ENCODE measurements around the gene CEP295NL.

Gene CEP295NL

DNA sequence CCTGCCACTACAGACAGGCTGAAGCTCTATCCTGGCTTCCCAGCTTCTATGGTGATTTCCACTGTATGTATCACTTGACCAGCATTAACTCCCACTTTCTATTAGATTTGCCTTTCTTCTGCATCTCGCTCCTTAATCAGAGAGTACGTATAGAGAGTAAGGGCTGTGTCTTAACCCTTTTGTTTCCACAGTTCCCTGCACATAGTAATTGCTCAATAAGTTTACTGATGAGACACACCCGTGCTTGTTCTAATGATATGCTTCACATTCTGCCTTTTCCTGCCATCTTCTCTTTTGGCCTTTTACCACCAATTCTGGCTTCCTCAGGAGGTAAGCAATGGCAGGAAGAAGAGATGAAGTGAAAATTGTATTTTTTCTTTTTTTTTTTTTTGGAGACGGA, 41.8 kb downstream of the CEP295NL start:
- DNase-seq, result no peak

DNA sequence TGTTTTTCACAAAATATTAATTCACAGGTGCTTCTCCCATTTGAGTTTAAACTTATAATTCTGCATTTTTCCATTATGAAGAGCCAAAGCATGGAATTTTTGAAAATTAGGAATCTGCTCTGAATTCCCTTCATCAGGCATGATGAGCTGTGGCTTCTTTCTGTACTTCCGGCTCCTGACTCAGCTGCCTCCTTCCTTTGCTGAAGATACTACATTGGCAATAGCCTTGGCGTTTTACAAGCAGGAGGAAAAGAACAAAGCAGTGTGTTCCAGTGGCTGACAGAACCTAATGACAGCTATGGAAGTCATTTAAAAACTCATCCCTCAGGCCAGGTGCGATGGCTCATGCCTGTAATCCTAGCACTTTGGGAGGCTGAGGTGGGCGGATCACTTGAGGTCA, 44.0 kb downstream of the CEP295NL start:
- DNase-seq, result no peak

DNA sequence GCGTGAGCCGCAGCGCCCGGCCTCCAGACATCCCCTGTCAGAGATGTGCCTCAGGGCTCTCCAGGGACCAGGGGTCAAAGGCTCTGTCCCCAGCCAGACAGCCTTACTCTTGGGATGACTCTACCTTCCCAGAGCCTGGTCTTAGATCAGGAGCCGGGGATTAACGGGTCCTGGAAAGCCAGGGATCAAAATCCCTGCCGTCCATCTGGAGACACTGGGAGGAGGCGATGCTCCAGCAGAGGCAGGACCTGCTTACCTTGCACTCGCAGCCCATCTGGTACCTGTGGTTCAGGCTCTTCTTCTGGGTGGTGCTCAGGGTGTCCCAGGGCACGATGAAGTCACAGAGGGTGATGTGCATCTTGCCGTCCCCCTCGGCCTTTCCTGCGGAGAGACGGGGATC, 45.7 kb downstream of the CEP295NL start:
- no peak for DNase-seq

DNA sequence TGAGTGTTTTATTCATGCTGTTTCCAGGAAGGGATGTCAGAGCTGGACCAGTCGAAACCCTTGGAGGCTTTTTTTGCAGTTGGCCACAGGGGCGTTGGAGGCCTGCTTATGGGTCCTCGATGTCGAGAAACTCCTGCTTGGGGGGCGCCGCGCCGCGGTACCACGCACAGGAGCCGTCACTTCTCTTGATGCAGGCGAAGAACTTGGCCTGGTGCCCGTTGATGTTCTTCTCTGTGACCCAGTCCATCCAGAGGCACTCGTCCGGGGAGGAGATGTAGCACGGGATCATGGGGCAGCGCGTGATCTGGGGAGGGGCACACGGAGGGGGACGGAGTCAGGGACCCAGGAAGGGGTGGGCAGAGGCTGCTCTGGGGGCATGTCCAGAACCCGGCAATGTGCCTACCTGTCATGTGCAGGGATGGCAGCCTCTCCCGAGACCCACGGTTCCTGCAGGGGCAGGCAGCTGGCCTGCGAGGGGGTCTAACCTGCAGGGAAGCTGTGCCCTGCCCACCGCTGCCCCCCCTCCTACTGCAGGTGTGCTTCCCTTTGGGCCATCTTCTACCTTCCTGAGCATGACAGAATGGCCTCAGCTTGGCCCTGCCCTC, 47.3 kb downstream of the CEP295NL start:
- DNase-seq, result no peak

DNA sequence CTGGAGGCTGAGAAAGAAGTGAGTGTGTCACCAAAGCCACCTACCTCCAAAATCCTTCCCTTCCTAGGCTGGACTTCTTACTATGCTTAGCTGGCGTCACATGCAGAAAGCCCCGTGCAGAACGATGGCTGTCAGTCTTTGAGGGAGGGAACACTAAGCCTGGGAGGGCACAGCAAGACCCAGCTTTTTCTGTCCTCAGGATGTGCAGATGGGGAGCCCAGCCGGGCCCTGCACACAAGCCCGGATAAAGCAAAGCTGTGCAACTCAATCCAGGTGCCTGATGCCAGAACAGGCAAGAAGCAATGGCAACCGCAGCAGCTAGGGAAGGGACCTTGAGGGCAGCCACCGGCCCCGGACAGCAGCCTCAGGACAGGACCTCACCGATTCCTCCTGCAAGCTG, 48.5 kb downstream of the CEP295NL start:
- DNase-seq, result no peak

DNA sequence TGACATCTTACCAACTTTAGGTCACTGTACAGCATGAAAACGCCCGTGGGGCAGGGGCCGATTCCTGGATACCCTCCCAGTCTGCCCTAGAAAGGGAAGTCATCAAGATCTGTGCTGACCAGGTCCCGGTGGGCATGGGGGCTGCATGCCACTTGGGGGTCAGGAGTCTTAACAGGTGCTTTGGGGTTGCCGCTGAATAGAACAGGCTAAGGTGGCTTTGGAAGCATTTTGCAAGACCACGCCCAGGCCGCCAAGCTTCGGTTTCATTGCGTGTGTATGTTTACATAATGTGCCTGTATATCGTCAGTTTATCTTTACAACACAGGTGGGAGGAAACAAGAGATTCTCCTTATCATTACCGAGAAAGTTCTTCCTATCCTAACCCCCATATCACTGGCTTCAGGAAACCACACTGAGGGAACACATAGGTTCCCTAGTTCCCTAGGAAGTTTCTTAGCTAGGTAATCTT, 49.0 kb downstream of the CEP295NL start:
- DNase-seq, result no peak

DNA sequence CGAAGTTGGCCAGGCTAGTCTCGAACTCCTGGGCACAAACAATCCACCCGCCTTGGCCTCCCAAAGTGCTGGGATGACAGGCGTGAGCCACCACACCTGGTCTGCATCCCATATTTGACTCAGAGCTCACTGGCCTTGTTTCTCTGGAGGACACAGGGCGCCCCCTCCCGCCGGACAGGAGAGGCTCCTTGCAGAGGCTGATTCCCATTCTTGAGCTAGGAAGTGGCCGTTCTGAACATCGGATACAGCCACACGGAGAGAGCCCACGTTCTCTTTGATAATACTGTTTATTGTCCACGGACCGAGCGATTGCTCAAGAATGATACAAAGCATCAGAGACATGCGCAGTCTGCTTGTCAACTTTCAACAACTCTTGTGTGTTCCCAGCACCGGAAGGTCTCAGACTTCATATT, 50.3 kb downstream of the CEP295NL start:
- no peak for DNase-seq

DNA sequence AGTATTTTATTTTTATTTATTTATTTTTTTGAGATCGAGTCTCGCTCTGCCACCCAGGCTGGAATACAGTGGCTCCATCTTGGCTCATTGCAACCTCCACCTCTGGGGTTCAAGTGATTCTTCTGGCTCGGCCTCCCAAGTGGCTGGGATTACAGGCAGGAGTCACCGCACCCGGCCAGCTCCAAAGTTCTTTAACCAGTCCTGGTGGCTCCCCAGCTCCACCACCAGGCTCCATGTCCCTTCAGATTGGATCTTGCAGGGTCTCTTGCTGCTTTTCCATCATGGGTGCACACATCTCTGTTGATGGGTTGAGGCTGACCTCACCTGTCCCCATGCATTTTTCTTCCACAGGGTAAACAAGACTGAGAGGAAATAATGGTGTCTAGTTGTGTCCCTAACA, 54.0 kb downstream of the CEP295NL start:
- DNase-seq, result no peak

DNA sequence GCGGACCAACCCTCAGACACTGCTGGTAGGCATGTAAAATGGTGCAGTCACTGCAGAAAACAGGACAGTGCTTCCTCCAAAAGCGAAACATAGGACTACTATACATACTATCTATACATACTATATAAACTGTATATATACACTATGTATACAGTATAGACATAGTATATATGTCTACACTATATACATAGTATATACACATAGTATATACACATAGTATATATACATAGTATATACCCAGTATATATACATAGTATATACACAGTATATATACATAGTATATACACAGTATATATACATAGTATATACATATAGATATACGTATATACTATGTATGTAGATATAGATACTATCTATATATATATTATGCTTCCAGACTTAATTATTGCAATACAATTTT, 55.9 kb downstream of the CEP295NL start:
- no peak for DNase-seq

DNA sequence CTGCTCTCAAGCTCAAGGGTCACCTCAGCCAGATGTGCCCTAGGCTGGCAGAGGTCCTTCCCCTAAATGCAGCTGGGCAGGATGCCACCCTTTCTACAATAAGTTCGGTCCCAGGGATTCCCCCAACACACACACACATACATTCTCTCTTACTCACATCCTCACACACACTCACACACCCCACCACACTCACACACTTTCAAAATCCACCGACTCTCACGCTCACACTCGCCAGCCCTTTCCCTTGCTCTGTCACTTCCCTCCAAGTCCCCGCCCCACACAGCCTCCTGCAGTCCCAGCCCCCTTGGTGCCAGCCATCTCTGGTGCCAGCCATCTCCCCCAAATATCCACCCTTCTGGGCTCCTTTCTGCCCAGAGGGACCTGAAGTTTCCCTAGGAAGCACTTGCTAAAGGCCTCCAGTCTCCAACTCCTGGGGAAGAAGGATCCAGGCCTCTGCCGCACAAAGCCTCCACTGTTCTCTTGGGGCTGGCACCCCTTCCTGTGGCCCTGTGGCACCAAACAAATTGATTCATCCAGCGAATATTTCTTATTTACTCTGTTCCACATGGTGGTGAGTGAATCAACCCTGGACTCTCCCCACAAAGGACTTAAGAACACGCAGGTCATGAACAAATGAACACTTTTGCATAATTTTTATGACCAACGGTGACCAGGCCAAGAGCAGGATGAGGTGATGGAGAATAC, 58.5 kb downstream of the CEP295NL start:
- no peak for DNase-seq

DNA sequence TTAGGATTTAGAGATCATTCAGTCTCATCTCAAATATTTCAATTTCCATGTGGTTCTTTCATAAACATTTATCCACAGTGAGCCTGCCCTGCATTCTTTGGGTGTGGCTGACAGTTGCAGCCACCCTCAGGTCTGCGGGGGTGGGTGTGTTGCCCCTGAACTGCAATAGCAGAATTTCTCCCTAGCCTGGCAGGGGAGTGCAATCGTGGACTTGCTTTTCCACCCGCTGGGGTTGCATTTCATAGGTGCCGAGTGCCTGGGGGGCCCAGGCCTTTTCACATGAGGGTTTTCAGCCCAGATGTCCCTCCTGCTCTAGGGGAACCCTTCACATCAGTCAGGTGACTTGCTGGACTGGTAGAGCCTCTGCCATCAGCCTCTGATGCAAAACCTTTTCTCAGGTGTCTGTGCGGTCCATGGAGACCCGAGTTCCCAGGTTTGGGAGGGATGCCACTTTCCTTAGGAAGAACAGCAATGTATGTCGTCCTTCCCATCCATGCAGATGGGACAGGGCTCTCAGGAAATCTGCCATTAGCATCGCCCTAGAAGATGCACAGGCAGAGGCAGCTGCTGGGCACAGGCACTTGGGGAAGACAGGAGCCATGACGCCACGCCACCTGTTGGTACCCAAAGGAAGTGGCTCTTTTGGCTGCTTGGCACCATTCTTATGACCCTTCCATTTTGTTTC, 60.0 kb downstream of the CEP295NL start:
- peak in 2 of 4 experiments; percentile 32 to 45 for DNase-seq

DNA sequence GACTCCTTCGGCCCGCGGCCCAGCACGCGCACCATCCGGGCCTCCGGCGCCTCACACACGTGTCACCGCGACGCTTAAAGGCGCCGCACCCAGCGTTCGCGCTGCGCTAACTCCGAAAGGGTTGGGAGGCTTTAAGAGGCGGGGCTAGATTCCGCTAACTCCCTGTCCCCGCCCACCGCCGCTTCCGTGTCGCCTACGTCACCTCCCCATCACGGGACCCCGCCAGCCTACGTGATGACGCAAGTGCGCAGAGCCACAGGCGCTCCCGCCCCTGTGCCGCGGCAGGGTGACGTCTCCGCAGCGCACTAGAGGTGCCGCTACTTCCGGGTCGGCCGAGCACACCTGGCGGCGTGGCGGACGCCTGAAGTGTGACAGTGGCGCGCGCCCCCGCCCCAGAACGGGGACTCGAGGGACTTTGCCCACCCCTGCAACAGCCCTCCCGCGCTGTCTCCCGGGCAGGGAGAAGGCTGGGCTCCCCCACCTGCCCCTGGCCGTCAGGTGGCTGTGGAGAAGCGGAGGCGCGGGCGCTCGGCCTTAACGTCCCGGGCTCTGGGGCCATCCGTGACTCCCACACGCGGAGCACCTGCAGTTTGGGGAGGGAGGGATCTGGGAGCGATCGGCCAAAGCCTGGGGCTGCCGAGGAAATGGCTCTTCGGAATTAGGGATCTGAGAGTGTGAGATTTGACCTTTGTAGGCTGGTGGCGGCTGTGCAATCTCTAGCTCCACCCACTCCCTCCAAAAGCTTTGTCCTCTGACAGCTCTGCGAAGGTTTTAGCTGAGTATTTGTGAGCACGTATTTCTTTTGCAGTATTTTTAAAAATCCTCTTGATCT, 62.0 kb downstream of the CEP295NL start, which contains the start of gene USP36:
USP36 (minus strand) TSS at position 35 of the 832 bp plus-strand sequence. CDS start 4,451 bp downstream, outside the sequence.
- DNase-seq, result peak; percentile 98 to 99 (median 98)

Data from activated naive CD4-positive, alpha-beta T cell (primary cell).